DOHH2 (cell line): ENCODE results near the gene SERPINI1.
A peak's percentile ranks its signal among the peaks of the same experiment; 100 is the strongest.

ENCODE experiments used
- H3F3A ChIP-seq: fragments of 200-600 bp; sonication (generic), shearing (Covaris generic); 2 replicates; pipeline ENCODE4 v1.6.0; 2016; ENCODE audit warnings: antibody characterized with exemption, mild to moderate bottlenecking; ENCODE audit not compliant: control insufficient read depth, insufficient read depth
- H3K27ac ChIP-seq: fragments of 200-600 bp; sonication (generic); 2 replicates; pipeline ENCODE4 v1.5.1; 2014; ENCODE audit warnings: low read depth, mild to moderate bottlenecking, low read length, moderate library complexity
- H3K27me3 ChIP-seq: fragments of 200-600 bp; sonication (generic); 2 replicates; pipeline ENCODE4 v1.6.1; 2014; ENCODE audit warnings: mild to moderate bottlenecking, low read length, mixed read lengths; ENCODE audit not compliant: control insufficient read depth
- H3K36me3 ChIP-seq: fragments of 200-600 bp; sonication (generic); 2 replicates; pipeline ENCODE4 v1.6.1; 2014; ENCODE audit warnings: mild to moderate bottlenecking, low read length, moderate library complexity, mixed read lengths; ENCODE audit not compliant: control insufficient read depth
- H3K4me1 ChIP-seq: fragments of 200-600 bp; sonication (generic); 2 replicates; pipeline ENCODE4 v1.6.1; 2014; ENCODE audit warnings: mild to moderate bottlenecking, low read length, mixed read lengths; ENCODE audit not compliant: control insufficient read depth
- H3K4me2 ChIP-seq: fragments of 200-600 bp; sonication (generic); 2 replicates; pipeline ENCODE4 v1.6.0; 2014; ENCODE audit warnings: mild to moderate bottlenecking, low read length, moderate library complexity
- H3K4me3 ChIP-seq: fragments of 200-600 bp; sonication (generic); 2 replicates; pipeline ENCODE4 v1.5.1; 2014; ENCODE audit warnings: mild to moderate bottlenecking, low read length, mixed read lengths
- H3K79me2 ChIP-seq: fragments of 200-600 bp; sonication (generic); 2 replicates; pipeline ENCODE4 v1.6.1; 2014; ENCODE audit warnings: mild to moderate bottlenecking, low read length, mixed read lengths; ENCODE audit not compliant: control insufficient read depth
- H3K9me2 ChIP-seq: fragments of 200-600 bp; sonication (generic); replicated peaks from 2 replicates; pipeline ENCODE4 v1.6.1; 2014; ENCODE audit warnings: mild to moderate bottlenecking, low read length, mixed read lengths; ENCODE audit not compliant: control insufficient read depth
- H3K9me3 ChIP-seq: fragments of 200-600 bp; sonication (generic); 2 replicates; pipeline ENCODE4 v1.6.1; 2014; ENCODE audit warnings: antibody characterized with exemption, low read length, mixed read lengths; ENCODE audit not compliant: control insufficient read depth, insufficient read depth
- H4K20me1 ChIP-seq: fragments of 200-600 bp; sonication (generic); 2 replicates; pipeline ENCODE4 v1.6.0; 2014; ENCODE audit warnings: low read depth, mild to moderate bottlenecking, antibody characterized with exemption, low read length, moderate library complexity; ENCODE audit not compliant: control insufficient read depth, insufficient read depth
- CTCF ChIP-seq: fragments of 200-600 bp; sonication (generic); IDR thresholded peaks from one replicate; pipeline ENCODE4 v1.5.1; 2014; ENCODE audit warnings: antibody characterized with exemption, mild to moderate bottlenecking, low read depth, low read length; ENCODE audit not compliant: poor library complexity, severe bottlenecking
- EZH2phosphoT487 ChIP-seq: fragments of 200-600 bp; sonication (generic); IDR thresholded peaks from 2 replicates; pipeline ENCODE4 v1.6.1; 2017; ENCODE audit warnings: borderline replicate concordance, mild to moderate bottlenecking, antibody characterized with exemption, low read length, moderate library complexity, mixed read lengths

Gene SERPINI1

GRCh38 chr3:167761302-167761701, 25.8 kb downstream of the SERPINI1 start:
- H4K20me1 ChIP-seq, result no peaks in the 10 kb centered on the region
- no peak overlapping the region for H3K27ac ChIP-seq
- TF ChIP-seq CTCF (no peak), EZH2phosphoT487 (no peak)
- H3K4me2 ChIP-seq, result no peak overlapping the region
- no peaks in the 10 kb centered on the region for H3K27me3 ChIP-seq
- no peaks in the 10 kb centered on the region for H3K36me3 ChIP-seq
- H3K4me3 ChIP-seq, result no peak overlapping the region
- no peaks in the 10 kb centered on the region for H3K9me2 ChIP-seq
- no peaks in the 10 kb centered on the region for H3K4me1 ChIP-seq
- H3F3A ChIP-seq, result no peaks in the 10 kb centered on the region
- no peaks in the 10 kb centered on the region for H3K79me2 ChIP-seq
- H3K9me3 ChIP-seq, result no peaks in the 10 kb centered on the region

DNA sequence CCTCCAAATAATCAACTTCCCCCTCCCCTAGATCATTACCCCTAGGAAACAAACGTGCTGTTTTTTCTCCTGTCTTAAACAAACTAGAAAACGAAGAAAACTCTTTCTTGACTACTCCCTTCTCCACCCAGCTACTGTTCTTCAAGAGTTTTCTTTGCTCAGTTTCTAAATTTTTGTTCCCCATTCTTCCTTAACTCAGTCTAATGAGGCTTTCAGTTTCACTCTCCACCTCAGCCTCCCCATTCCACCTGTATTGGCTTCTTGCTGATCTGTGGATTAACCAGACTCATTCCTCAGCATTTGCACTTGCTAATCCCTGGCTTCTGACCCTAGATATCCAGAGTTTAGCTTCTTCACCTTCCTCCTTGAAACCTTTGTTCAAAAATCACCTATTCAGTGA, 26.8 kb downstream of the SERPINI1 start:
- Histone ChIP-seq H3K4me3 (no peak overlapping the region), H3K79me2 (no peaks in the 10 kb centered on the region), H3K4me1 (peaks cover 4% of the 10 kb centered on the region; the same call in 1 of the 2 replicates), H3K9me3 (no peaks in the 10 kb centered on the region), H3K36me3 (no peaks in the 10 kb centered on the region), H3K9me2 (no peaks in the 10 kb centered on the region), H3K4me2 (no peak overlapping the region), H4K20me1 (no peaks in the 10 kb centered on the region), H3F3A (no peaks in the 10 kb centered on the region), H3K27ac (no peak overlapping the region), H3K27me3 (no peaks in the 10 kb centered on the region)
- TF ChIP-seq EZH2phosphoT487 (no peak), CTCF (no peak)

DNA sequence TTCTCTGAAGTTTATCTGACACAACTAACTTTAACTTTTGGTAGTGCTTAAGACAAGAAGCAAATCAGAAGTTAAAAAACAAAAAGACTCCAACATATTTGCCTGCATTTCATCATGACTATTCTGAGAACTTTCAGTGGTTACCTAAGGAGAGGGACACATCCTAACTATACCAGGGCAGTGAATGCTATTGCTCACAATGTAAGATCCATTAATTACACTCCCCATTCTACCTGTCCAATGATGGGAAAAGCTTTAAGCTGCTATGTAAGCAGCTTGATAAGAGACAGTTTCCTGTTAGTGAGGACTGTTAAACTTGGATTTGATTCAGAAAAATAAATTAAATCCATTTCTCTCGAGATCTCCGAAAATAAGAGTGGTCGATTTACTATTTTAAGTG, 37.5 kb downstream of the SERPINI1 start:
- Histone ChIP-seq H3K4me2 (peak overlapping the region; percentile 76), H3K9me2 (no peaks in the 10 kb centered on the region), H3K4me1 (peaks cover 48% of the 10 kb centered on the region), H4K20me1 (no peaks in the 10 kb centered on the region), H3K27ac (peak overlapping the region; percentile 80), H3K9me3 (peaks cover 10% of the 10 kb centered on the region; the same call in 1 of the 2 replicates), H3K79me2 (no peaks in the 10 kb centered on the region), H3K36me3 (no peaks in the 10 kb centered on the region), H3K27me3 (no peaks in the 10 kb centered on the region), H3K4me3 (peak overlapping the region; percentile 61), H3F3A (peaks cover 13% of the 10 kb centered on the region)
- TF ChIP-seq EZH2phosphoT487 (no peak), CTCF (no peak)

DNA sequence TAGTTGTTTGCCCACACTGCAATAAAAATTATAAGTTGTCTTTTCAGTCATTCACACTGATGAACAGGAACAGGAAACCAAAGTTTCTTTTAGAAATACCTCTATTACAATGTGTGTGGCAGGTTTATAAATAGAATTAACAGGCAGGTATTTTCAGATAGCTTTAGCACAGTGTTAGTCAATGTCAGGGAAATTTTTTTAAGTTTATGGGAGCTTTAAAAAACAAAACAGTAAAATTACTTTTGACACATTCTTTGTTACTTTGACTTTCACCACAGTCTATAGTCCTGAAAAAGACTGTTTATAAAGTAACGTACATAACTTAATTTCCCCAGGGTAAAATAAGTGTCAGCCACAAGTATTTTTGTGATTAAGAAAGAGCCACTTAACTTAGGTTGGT, 38.1 kb downstream of the SERPINI1 start:
- Histone ChIP-seq H3K27me3 (no peaks in the 10 kb centered on the region), H3K27ac (peak overlapping the region; percentile 80), H3K4me2 (peak overlapping the region; percentile 76), H3K9me2 (no peaks in the 10 kb centered on the region), H4K20me1 (no peaks in the 10 kb centered on the region), H3F3A (peaks cover 13% of the 10 kb centered on the region), H3K9me3 (peaks cover 13% of the 10 kb centered on the region; the same call in 1 of the 2 replicates), H3K36me3 (no peaks in the 10 kb centered on the region), H3K4me1 (peaks cover 48% of the 10 kb centered on the region), H3K79me2 (no peaks in the 10 kb centered on the region), H3K4me3 (peak overlapping the region; percentile 61)
- TF ChIP-seq EZH2phosphoT487 (no peak), CTCF (no peak)
